ENCODE data around the gene TDRD7.

DNA sequence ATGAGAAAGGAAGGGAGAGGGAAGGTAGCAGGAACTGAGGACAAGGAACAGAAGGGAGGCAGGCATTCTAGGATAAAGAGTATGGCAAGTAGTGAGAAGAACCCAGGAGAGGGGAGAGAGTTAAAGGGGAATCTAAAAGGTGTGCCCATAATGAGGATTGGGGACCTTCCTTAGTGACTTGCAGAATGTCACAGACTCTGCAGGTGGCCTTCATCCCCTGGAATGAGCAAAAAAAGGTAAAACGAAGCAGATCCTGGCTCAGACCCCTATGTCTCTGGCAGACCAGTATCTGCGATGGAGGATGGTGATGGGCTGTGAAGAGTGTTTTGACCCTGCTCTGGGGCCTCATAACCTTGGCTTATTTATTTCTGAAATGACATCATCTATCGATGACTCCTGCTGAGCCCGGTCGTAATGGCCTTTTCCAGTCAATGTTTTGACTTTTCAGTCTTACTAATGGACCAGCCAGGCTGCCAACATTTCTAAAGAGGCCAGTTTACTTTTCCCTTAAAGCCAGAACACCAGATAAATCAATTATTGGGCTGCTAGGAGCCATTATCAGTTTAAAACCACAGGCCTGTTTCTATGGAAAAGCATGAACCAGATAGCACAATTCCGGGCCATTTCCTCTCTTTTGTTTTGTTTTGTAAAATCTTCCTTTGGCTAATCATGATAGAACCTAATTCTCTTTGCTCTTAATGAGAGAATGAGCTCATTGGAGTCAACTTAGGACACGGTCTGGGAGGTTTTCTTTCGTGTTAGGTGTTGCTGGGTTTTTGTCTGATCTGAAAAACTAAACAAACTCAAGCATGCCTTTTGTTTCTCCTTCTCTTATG, 92.7 kb downstream of the TDRD7 start:
- TF ChIP-seq, protein P1, sequence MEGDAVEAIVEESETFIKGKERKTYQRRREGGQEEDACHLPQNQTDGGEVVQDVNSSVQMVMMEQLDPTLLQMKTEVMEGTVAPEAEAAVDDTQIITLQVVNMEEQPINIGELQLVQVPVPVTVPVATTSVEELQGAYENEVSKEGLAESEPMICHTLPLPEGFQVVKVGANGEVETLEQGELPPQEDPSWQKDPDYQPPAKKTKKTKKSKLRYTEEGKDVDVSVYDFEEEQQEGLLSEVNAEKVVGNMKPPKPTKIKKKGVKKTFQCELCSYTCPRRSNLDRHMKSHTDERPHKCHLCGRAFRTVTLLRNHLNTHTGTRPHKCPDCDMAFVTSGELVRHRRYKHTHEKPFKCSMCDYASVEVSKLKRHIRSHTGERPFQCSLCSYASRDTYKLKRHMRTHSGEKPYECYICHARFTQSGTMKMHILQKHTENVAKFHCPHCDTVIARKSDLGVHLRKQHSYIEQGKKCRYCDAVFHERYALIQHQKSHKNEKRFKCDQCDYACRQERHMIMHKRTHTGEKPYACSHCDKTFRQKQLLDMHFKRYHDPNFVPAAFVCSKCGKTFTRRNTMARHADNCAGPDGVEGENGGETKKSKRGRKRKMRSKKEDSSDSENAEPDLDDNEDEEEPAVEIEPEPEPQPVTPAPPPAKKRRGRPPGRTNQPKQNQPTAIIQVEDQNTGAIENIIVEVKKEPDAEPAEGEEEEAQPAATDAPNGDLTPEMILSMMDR (IDR thresholded peaks at IDR 0.05): no peak
- TF ChIP-seq POLR2AphosphoS5 (IDR thresholded peaks at IDR 0.05): no peak
